Trophoblast cell (in vitro differentiated cells and primary cell): ENCODE measurements around the gene OVCA2.

Experiments used
- DNase-seq, 2 donors: peaks; one replicate each; pipeline ENCODE4 v3.0.0-alpha.2; 2016
- H2AFZ ChIP-seq: 2 replicates; pipeline ENCODE4 v1.6.1; 2013; ENCODE audit warnings: low read length, moderate library complexity, mild to moderate bottlenecking; ENCODE audit not compliant: insufficient read depth, poor library complexity
- H2AK5ac ChIP-seq: 2 replicates; pipeline ENCODE4 v1.6.1; 2013; ENCODE audit warnings: mild to moderate bottlenecking, low read length
- H2BK120ac ChIP-seq: 2 replicates; pipeline ENCODE4 v1.6.1; 2013; ENCODE audit warnings: low read length, mild to moderate bottlenecking, moderate library complexity; ENCODE audit not compliant: insufficient read depth, poor library complexity
- H2BK12ac ChIP-seq: 2 replicates; pipeline ENCODE4 v1.6.1; 2013; ENCODE audit warnings: mild to moderate bottlenecking, low read length, moderate library complexity
- H2BK5ac ChIP-seq: 2 replicates; pipeline ENCODE4 v1.6.1; 2013; ENCODE audit warnings: low read length, low read depth, moderate library complexity, mild to moderate bottlenecking; ENCODE audit not compliant: poor library complexity
- H3K14ac ChIP-seq: 2 replicates; pipeline ENCODE4 v1.6.1; 2013; ENCODE audit warnings: mild to moderate bottlenecking, low read length
- H3K18ac ChIP-seq: 2 replicates; pipeline ENCODE4 v1.6.1; 2013; ENCODE audit warnings: mild to moderate bottlenecking, low read length
- H3K23ac ChIP-seq: 2 replicates; pipeline ENCODE4 v1.6.1; 2013; ENCODE audit warnings: low read length
- H3K27ac ChIP-seq: 2 replicates; pipeline ENCODE4 v1.5.1; 2013; ENCODE audit warnings: low read depth, mild to moderate bottlenecking, inconsistent platforms, low read length, moderate library complexity
- H3K27me3 ChIP-seq: 2 replicates; pipeline ENCODE4 v1.6.1; 2013; ENCODE audit warnings: inconsistent platforms, mild to moderate bottlenecking, low read length, moderate library complexity; ENCODE audit not compliant: insufficient read depth
- H3K36me3 ChIP-seq, 2 experiments: 1 replicate in 1 of 2; 2 replicates in 1 of 2; pipeline ENCODE4 v1.6.1; 2013; ENCODE audit warnings: low read length in 2 of 2, mild to moderate bottlenecking in 2 of 2, moderate library complexity in 1 of 2; ENCODE audit not compliant: insufficient read depth in 2 of 2, control insufficient read depth in 1 of 2
- H3K4ac ChIP-seq: 2 replicates; pipeline ENCODE4 v1.6.1; 2013; ENCODE audit warnings: low read depth, mild to moderate bottlenecking, low read length, moderate library complexity
- H3K4me1 ChIP-seq, 2 experiments: 1 replicate in 1 of 2; 2 replicates in 1 of 2; pipeline ENCODE4 v1.6.1; 2013; ENCODE audit warnings: low read length in 2 of 2, mild to moderate bottlenecking in 2 of 2, moderate library complexity in 1 of 2; ENCODE audit not compliant: insufficient read depth in 2 of 2, control insufficient read depth in 1 of 2
- H3K4me2 ChIP-seq: 2 replicates; pipeline ENCODE4 v1.6.1; 2013; ENCODE audit warnings: inconsistent platforms, mild to moderate bottlenecking, low read length, moderate library complexity
- H3K4me3 ChIP-seq: 2 replicates; pipeline ENCODE4 v1.5.1; 2013; ENCODE audit warnings: mild to moderate bottlenecking, low read depth, low read length, inconsistent platforms
- H3K79me1 ChIP-seq: one replicate; pipeline ENCODE4 v1.6.1; 2013; ENCODE audit warnings: low read length
- H3K79me2 ChIP-seq: 2 replicates; pipeline ENCODE4 v1.6.1; 2013; ENCODE audit warnings: low read length, mild to moderate bottlenecking; ENCODE audit not compliant: control insufficient read depth, insufficient read depth, poor library complexity
- H3K9ac ChIP-seq: 2 replicates; pipeline ENCODE4 v1.6.1; 2013; ENCODE audit warnings: mild to moderate bottlenecking, low read length
- H3K9me3 ChIP-seq: 2 replicates; pipeline ENCODE4 v1.6.1; 2013; ENCODE audit warnings: low read depth, mild to moderate bottlenecking, control low read depth, inconsistent platforms, low read length; ENCODE audit not compliant: insufficient read depth
- H4K12ac ChIP-seq: 2 replicates; pipeline ENCODE4 v1.6.1; 2013; ENCODE audit warnings: low read depth, mild to moderate bottlenecking, low read length, moderate library complexity
- H4K8ac ChIP-seq: 2 replicates; pipeline ENCODE4 v1.6.1; 2013; ENCODE audit warnings: low read depth, mild to moderate bottlenecking, low read length, moderate library complexity
- H4K91ac ChIP-seq: one replicate; pipeline ENCODE4 v1.6.1; 2013; ENCODE audit warnings: low read depth, mild to moderate bottlenecking, low read length, moderate library complexity
- whole genome bisulfite sequencing: extraction: QIAGEN DNeasy Blood & Tissue Kit; methylation state at CpG from one replicate; pipeline ENCODE4 v1.1.7; 2013; ENCODE audit warnings: missing lambda C conversion rate; ENCODE audit not compliant: insufficient read length, insufficient coverage; ENCODE audit errors: extremely low coverage; 5-methylcytosine and 5-hydroxymethylcytosine counted together

OVCA2 gene

GRCh38 chr17:2028737-2029136 is 13.1 kb upstream of the OVCA2 start:
- H3K79me1 ChIP-seq = peaks cover 7% of the 10 kb centered on the region
- no peak overlapping the region for H2AK5ac ChIP-seq
- no peak overlapping the region for H2BK12ac ChIP-seq
- DNase-seq = no peak
- H3K9ac ChIP-seq = no peak overlapping the region
- H3K4me2 ChIP-seq = no peak overlapping the region
- peaks cover 7 to 26% of the 10 kb centered on the region in 2 experiments for H3K4me1 ChIP-seq
- H3K27me3 ChIP-seq = peaks cover 36% of the 10 kb centered on the region
- H2BK5ac ChIP-seq = no peak overlapping the region
- H2AFZ ChIP-seq = no peak overlapping the region
- no peak overlapping the region for H4K12ac ChIP-seq
- no peak overlapping the region for H3K4ac ChIP-seq
- no CpG with 5 or more reads among the region's 6 CpGs for WGBS
- H4K8ac ChIP-seq = no peak overlapping the region
- H3K18ac ChIP-seq = no peak overlapping the region
- H3K23ac ChIP-seq = no peak overlapping the region
- peaks cover 3% of the 10 kb centered on the region for H3K79me2 ChIP-seq
- no peak overlapping the region for H2BK120ac ChIP-seq
- no peaks in the 10 kb centered on the region for H3K36me3 ChIP-seq
- H3K14ac ChIP-seq = no peak overlapping the region
- H3K4me3 ChIP-seq = no peak overlapping the region
- H4K91ac ChIP-seq = no peak overlapping the region
- no peak overlapping the region for H3K27ac ChIP-seq
- peaks cover 2% of the 10 kb centered on the region for H3K9me3 ChIP-seq

- Histone ChIP-seq H2AK5ac (peak within 1 kb of the TSS; percentile 12), H4K91ac (peak within 1 kb of the TSS; percentile 51), H3K18ac (peak within 1 kb of the TSS; percentile 62), H2AFZ (peak within 1 kb of the TSS; percentile 95), H4K12ac (peak within 1 kb of the TSS; percentile 56), H3K9me3 (peaks cover 2% of the 10 kb centered on the region), H3K79me2 (peaks cover 3% of the 10 kb centered on the region), H3K4me1 (peaks cover 7 to 14% of the 10 kb centered on the region in 2 experiments), H2BK12ac (no peak within 1 kb of the TSS), H3K27me3 (peaks cover 22% of the 10 kb centered on the region), H2BK5ac (no peak within 1 kb of the TSS), H3K4me3 (peak within 1 kb of the TSS; percentile 92), H3K9ac (peak within 1 kb of the TSS; percentile 86), H4K8ac (peak within 1 kb of the TSS; percentile 84), H3K14ac (peak within 1 kb of the TSS; percentile 51), H2BK120ac (peak within 1 kb of the TSS; percentile 81), H3K4ac (no peak within 1 kb of the TSS), H3K79me1 (peaks cover 7% of the 10 kb centered on the region), H3K23ac (no peak within 1 kb of the TSS), H3K4me2 (peak within 1 kb of the TSS; percentile 91), H3K27ac (no peak within 1 kb of the TSS), H3K36me3 (no peaks in the 10 kb centered on the region)
- no CpG with 5 or more reads among the region's 59 CpGs for WGBS
- DNase-seq = peak; percentile 81 to 90
Observed at GRCh38 chr17:2029911-2030778, 11.7 kb upstream of the OVCA2 start, which contains the start of gene DPH1. TSS of gene DPH1 (plus strand) at chr17:2030153. CDS start at chr17:2030170, 17 bp downstream.

- H3K4me1 ChIP-seq = peaks cover 3 to 8% of the 10 kb centered on the region in 2 experiments
- peak overlapping the region; percentile 32 for H4K91ac ChIP-seq
- H4K12ac ChIP-seq = peak overlapping the region; percentile 56
- peaks cover 0 to under 1% of the 10 kb centered on the region in 2 experiments for H3K36me3 ChIP-seq
- no peak overlapping the region for H3K23ac ChIP-seq
- no peak overlapping the region for H3K14ac ChIP-seq
- H3K4me3 ChIP-seq = peak overlapping the region; percentile 92
- peak overlapping the region; percentile 12 for H2AK5ac ChIP-seq
- no peak overlapping the region for H2BK12ac ChIP-seq
- H3K27me3 ChIP-seq = peaks cover 16% of the 10 kb centered on the region
- no peak overlapping the region for H3K27ac ChIP-seq
- H4K8ac ChIP-seq = peak overlapping the region; percentile 75
- WGBS = no CpG with 5 or more reads among the region's 10 CpGs
- no peak overlapping the region for H3K9ac ChIP-seq
- peak overlapping the region; percentile 71 for H2AFZ ChIP-seq
- no peak overlapping the region for H2BK5ac ChIP-seq
- DNase-seq = no peak
- peaks cover 7% of the 10 kb centered on the region for H3K79me1 ChIP-seq
- H3K4ac ChIP-seq = no peak overlapping the region
- peak overlapping the region; percentile 81 for H2BK120ac ChIP-seq
- H3K4me2 ChIP-seq = peak overlapping the region; percentile 91
- H3K18ac ChIP-seq = peak overlapping the region; percentile 52
- peaks cover 3% of the 10 kb centered on the region for H3K79me2 ChIP-seq
- H3K9me3 ChIP-seq = peaks cover 2% of the 10 kb centered on the region
Observed at GRCh38 chr17:2030779-2031163, 11.1 kb upstream of the OVCA2 start.

GRCh38 chr17:2033153-2033552 is 8.7 kb upstream of the OVCA2 start:
- Histone ChIP-seq H3K4me3 (no peak overlapping the region), H3K27ac (no peak overlapping the region), H4K8ac (no peak overlapping the region), H3K14ac (no peak overlapping the region), H3K27me3 (no peaks in the 10 kb centered on the region), H3K23ac (no peak overlapping the region), H3K36me3 (peaks cover 7 to 9% of the 10 kb centered on the region in 2 experiments), H2BK12ac (no peak overlapping the region), H3K9ac (no peak overlapping the region), H4K91ac (no peak overlapping the region), H3K18ac (no peak overlapping the region), H2AFZ (no peak overlapping the region), H4K12ac (no peak overlapping the region), H3K79me1 (peaks cover 4% of the 10 kb centered on the region), H2BK5ac (no peak overlapping the region), H3K4me1 (peaks cover 3 to 8% of the 10 kb centered on the region in 2 experiments), H2AK5ac (no peak overlapping the region), H3K4ac (no peak overlapping the region), H3K4me2 (no peak overlapping the region), H3K9me3 (peaks cover 2% of the 10 kb centered on the region), H3K79me2 (peaks cover 3% of the 10 kb centered on the region), H2BK120ac (no peak overlapping the region)
- DNase-seq = peak; percentile 13 to 30
- WGBS = no CpG with 5 or more reads among the region's 7 CpGs
